K562 (cell line): ENCODE data around the gene MOGAT2. TPM values are rescaled to one million over a fixed set of nuclear protein-coding genes. Genes with fewer than 3 reads are reported as not detected.

Source experiments
- ATAC-seq: fragments of 200-7000 bp; cut with Tn5 transposase; 3 replicates; pipeline ENCODE4 v1.9.1; 2020; ENCODE audit warnings: moderate library complexity
- BruUV-seq: library from RNA; stranded (reverse); fragments of 400-500 nt; replicated peaks from 2 replicates; lab custom pipeline; 2021; lab: Mats Ljungman, UMichigan
- CTCF ChIA-PET: fragments of 300-600 bp; formaldehyde crosslinking; extraction: SDS; loops from one replicate; lab custom pipeline; 2021; ENCODE audit warnings: low intra/inter-chr PET ratio; lab: Yijun Ruan, JAX
- POLR2A ChIA-PET: fragments of 300-600, 350-650 bp; sonication (Branson Sonifier 250); formaldehyde crosslinking; extraction: SDS; loops from one replicate; lab custom pipeline; 2021; ENCODE audit warnings: antibody characterized with exemption, inconsistent platforms; lab: Yijun Ruan, JAX
- DNase-seq, 4 experiments: peaks; one replicate each; pipeline versions ENCODE4 v3.0.0 to v3.0.0-alpha.2; 2011 to 2018; ENCODE audit warnings: low spot score in 3 of 4, mixed read lengths in 3 of 4; ENCODE audit errors: extremely low read depth in 1 of 4
- FAIRE-seq: peaks from 2 replicates; lab custom pipeline; 2011; peaks lifted over from hg19 to GRCh38; lab: Jason Lieb, UNC
- H2AFZ ChIP-seq: 2 replicates; pipeline ENCODE4 v1.6.0; 2011; ENCODE audit warnings: low read depth, low read length, control low read depth, inconsistent platforms
- H3K27ac ChIP-seq: fragments of 200-600 bp; 3 replicates; pipeline ENCODE4 v1.8.0; 2011; ENCODE audit warnings: low read depth, mild to moderate bottlenecking, control low read depth, inconsistent platforms, low read length, moderate library complexity, mixed read lengths; ENCODE audit errors: extremely low read depth
- H3K27me3 ChIP-seq, 2 experiments: fragments of 300-600 bp in 1 of 2; 2 replicates in 1 of 2; 3 replicates in 1 of 2; pipeline versions ENCODE4 v1.6.0 to v1.8.0; 2011; ENCODE audit warnings: inconsistent platforms in 2 of 2, low read length in 2 of 2, mild to moderate bottlenecking in 1 of 2, mixed read lengths in 1 of 2, moderate library complexity in 1 of 2; ENCODE audit not compliant: control insufficient read depth in 2 of 2, insufficient read depth in 2 of 2
- H3K36me3 ChIP-seq: fragments of 300-600 bp; 3 replicates; pipeline ENCODE4 v1.8.0; 2011; ENCODE audit warnings: mild to moderate bottlenecking, low read length, inconsistent platforms; ENCODE audit not compliant: control insufficient read depth, insufficient read depth
- H3K4me1 ChIP-seq, 2 experiments: fragments of 200-600 bp in 1 of 2; replicated peaks in 1 of 2; 2 replicates in 1 of 2; 3 replicates in 1 of 2; pipeline versions ENCODE4 v1.5.1 to v1.8.0; 2011; ENCODE audit warnings: inconsistent platforms in 2 of 2, low read length in 2 of 2, mild to moderate bottlenecking in 1 of 2, mixed read lengths in 1 of 2, moderate library complexity in 1 of 2; ENCODE audit not compliant: control insufficient read depth in 2 of 2, insufficient read depth in 2 of 2
- H3K4me2 ChIP-seq: 2 replicates; pipeline ENCODE4 v1.6.1; 2011; ENCODE audit warnings: low read length, control low read depth, inconsistent platforms, mixed read lengths; ENCODE audit not compliant: insufficient read depth
- H3K4me3 ChIP-seq: fragments of 200-600 bp; sonication (generic), shearing (Covaris generic); 2 replicates; pipeline ENCODE4 v1.5.1; 2016; ENCODE audit warnings: control low read depth, inconsistent platforms
- H3K79me2 ChIP-seq: fragments of 200-600 bp; 3 replicates; pipeline ENCODE4 v1.8.0; 2011; ENCODE audit warnings: low read length, inconsistent platforms; ENCODE audit not compliant: control insufficient read depth, insufficient read depth
- H3K9ac ChIP-seq, 2 experiments: 2 replicates each; pipeline versions ENCODE4 v1.6.0 to v1.6.1; 2011; ENCODE audit warnings: low read depth in 2 of 2, low read length in 2 of 2, control low read depth in 1 of 2, inconsistent platforms in 1 of 2, mild to moderate bottlenecking in 1 of 2, mixed read lengths in 1 of 2; ENCODE audit not compliant: insufficient read depth in 1 of 2
- H3K9me1 ChIP-seq: one replicate; pipeline ENCODE4 v1.6.0; 2011; ENCODE audit warnings: inconsistent platforms, mild to moderate bottlenecking, low read length, moderate library complexity; ENCODE audit not compliant: control insufficient read depth, insufficient read depth
- H3K9me3 ChIP-seq: replicated peaks from 2 replicates; pipeline ENCODE4 v1.5.1; 2011; ENCODE audit warnings: low read depth, low read length, inconsistent platforms; ENCODE audit not compliant: control insufficient read depth, insufficient read depth
- H4K20me1 ChIP-seq: replicated peaks from 2 replicates; pipeline ENCODE4 v1.6.1; 2011; ENCODE audit warnings: low read length, inconsistent platforms, mixed read lengths; ENCODE audit not compliant: control insufficient read depth, insufficient read depth
- ADNP ChIP-seq: fragments of 200-800 bp; sonication (Bioruptor generic); IDR thresholded peaks from 2 replicates; pipeline ENCODE4 v1.6.1; 2016; ENCODE audit warnings: missing genetic modification characterization, missing compliant biosample characterization
- ARNT ChIP-seq, 2 experiments: fragments of 450-650 bp; IDR thresholded peaks; 2 replicates each; pipeline ENCODE4 v1.6.1; 2016; ENCODE audit warnings: mild to moderate bottlenecking in 1 of 2
- BRD4 ChIP-seq: fragments of 200-600 bp; sonication (generic); IDR thresholded peaks from 2 replicates; pipeline ENCODE4 v1.6.1; 2017; ENCODE audit warnings: inconsistent platforms
- EGR1 ChIP-seq: fragments of 450-650 bp; conservative IDR thresholded peaks from 2 replicates; pipeline ENCODE4 v1.6.1; 2017; ENCODE audit warnings: mild to moderate bottlenecking
- ELF4 ChIP-seq: fragments of 450-650 bp; formaldehyde crosslinking; IDR thresholded peaks from 2 replicates; pipeline ENCODE4 v1.4.0; 2022; ENCODE audit warnings: missing genetic modification characterization
- ETS2 ChIP-seq: IDR thresholded peaks from 2 replicates; pipeline ENCODE4 v1.6.1; 2016; ENCODE audit warnings: borderline replicate concordance, missing genetic modification characterization, mild to moderate bottlenecking, moderate library complexity, missing compliant biosample characterization; ENCODE audit not compliant: poor library complexity, severe bottlenecking
- ETV5 ChIP-seq: sonication (generic); formaldehyde crosslinking; IDR thresholded peaks from 2 replicates; pipeline ENCODE4 v1.4.0; 2020; ENCODE audit warnings: low read depth, mild to moderate bottlenecking, missing genetic modification reagents
- EZH2 ChIP-seq: IDR thresholded peaks from 2 replicates; pipeline ENCODE4 v1.6.1; 2012; ENCODE audit warnings: low read depth, mild to moderate bottlenecking, inconsistent platforms, low read length, borderline replicate concordance
- ID3 ChIP-seq, 2 experiments: fragments of 250-450 bp in 1 of 2; fragments of 450-650 bp in 1 of 2; sonication (Bioruptor Pico) in 1 of 2; IDR thresholded peaks; 2 replicates each; pipeline versions ENCODE4 v1.6.1 to v1.8.0; 2016 to 2021; ENCODE audit warnings: mild to moderate bottlenecking in 2 of 2, moderate library complexity in 2 of 2, missing compliant biosample characterization in 1 of 2, missing genetic modification characterization in 1 of 2
- L3MBTL2 ChIP-seq: fragments of 450-650 bp; IDR thresholded peaks from 2 replicates; pipeline ENCODE4 v1.6.1; 2016; ENCODE audit warnings: mild to moderate bottlenecking, moderate library complexity
- NFE2 ChIP-seq: IDR thresholded peaks from 2 replicates; pipeline ENCODE4 v1.6.1; 2014; ENCODE audit warnings: antibody characterized with exemption, low read depth
- NFIX ChIP-seq: fragments of 250-450 bp; sonication (Bioruptor Pico); IDR thresholded peaks from 2 replicates; pipeline ENCODE4 v1.4.0; 2020; ENCODE audit warnings: low read depth, mild to moderate bottlenecking, moderate library complexity
- NR2C1 ChIP-seq, 2 experiments: fragments of 450-650 bp; IDR thresholded peaks; 2 replicates each; pipeline ENCODE4 v1.6.1; 2017; ENCODE audit warnings: mild to moderate bottlenecking in 2 of 2, antibody characterized with exemption in 1 of 2, inconsistent platforms in 1 of 2, missing compliant biosample characterization in 1 of 2, missing genetic modification characterization in 1 of 2
- PML ChIP-seq: IDR thresholded peaks from 2 replicates; pipeline ENCODE4 v1.6.1; 2012; ENCODE audit warnings: low read length, inconsistent platforms
- POLR2H ChIP-seq: IDR thresholded peaks from 2 replicates; pipeline ENCODE4 v1.6.1; 2016; ENCODE audit warnings: missing genetic modification characterization, low read depth, mild to moderate bottlenecking, control low read depth, missing compliant biosample characterization, moderate library complexity
- POU5F1 ChIP-seq: fragments of 150-350 bp; IDR thresholded peaks from 2 replicates; pipeline ENCODE4 v1.6.1; 2014; ENCODE audit warnings: borderline replicate concordance, low read length, low read depth, mild to moderate bottlenecking; ENCODE audit not compliant: partially characterized antibody
- STAG1 ChIP-seq: sonication (generic); formaldehyde crosslinking; IDR thresholded peaks from 2 replicates; pipeline ENCODE4 v1.5.0; 2020; ENCODE audit warnings: missing genetic modification reagents, borderline replicate concordance
- ZBTB8A ChIP-seq: fragments of 450-650 bp; IDR thresholded peaks from 2 replicates; pipeline ENCODE4 v1.6.1; 2018; ENCODE audit warnings: mild to moderate bottlenecking, moderate library complexity; ENCODE audit not compliant: partially characterized antibody
- ZNF316 ChIP-seq: fragments of 450-650 bp; IDR thresholded peaks from 2 replicates; pipeline ENCODE4 v1.6.1; 2016
- ZNF384 ChIP-seq: IDR thresholded peaks from 2 replicates; pipeline ENCODE4 v1.6.1; 2012; ENCODE audit warnings: low read depth, low read length, improper control_type of control experiment
- WGBS: fragments of 100-300 bp; shearing (Covaris generic); methylation state at CpG from one replicate; pipeline ENCODE4 v1.1.6; 2016; ENCODE audit warnings: low coverage, mixed read lengths; ENCODE audit not compliant: insufficient coverage; ENCODE audit errors: missing lambda C conversion rate; 5-methylcytosine and 5-hydroxymethylcytosine counted together
- in situ Hi-C: fragments of 300-500 bp; cut with MboI; formaldehyde crosslinking; loops from 4 replicates; pipeline ENCODE4 v1.15.0; 2018; ENCODE audit warnings: inconsistent platforms, mixed read lengths
- intact Hi-C: fragments of 100-400 bp; cut with micrococcal nuclease; formaldehyde crosslinking; loops from 2 replicates; pipeline ENCODE4 v1.14.2; 2022
- polyA plus RNA-seq, 8 experiments: library from polyadenylated mRNA; depleted of rRNA in 4 of 8; stranded (reverse) in 5 of 8; unstranded in 3 of 8; fragments of >200 nt; fragmentation: Nextera tagmentation in 2 of 8; fragmentation: Illumina TruSeq in 1 of 8; extraction: Ambion mirVana in 2 of 8; extraction: Trizol in 1 of 8; gene quantifications; 2 replicates each; pipeline versions ENCODE4 v1.2.1 to v1.2.3, GENCODE V29; 2011 to 2014; ENCODE audit warnings: inconsistent platforms in 1 of 8, missing spikeins in 1 of 8
- total RNA-seq, 7 experiments: library from RNA; depleted of rRNA in 6 of 7; stranded (reverse); fragments of >200 nt in 6 of 7; fragmentation: Illumina TruSeq in 2 of 7; extraction: Trizol in 2 of 7; gene quantifications; 2 replicates each; pipeline versions ENCODE4 v1.2.1 to v1.2.3, GENCODE V29; 2011 to 2021; ENCODE audit warnings: low replicate concordance in 1 of 7

MOGAT2 gene
- total and polyA plus RNA-seq, 9 of the 15 experiments (the other 6 are each of a cell fraction or from before 2014, with no cell fraction given), result 0.09 TPM; not detected in 7

- H3K4me1 ChIP-seq, result peaks cover 3 to 6% of the 10 kb centered on the region in 2 experiments; a peak in 2 of 5 replicates
- POLR2A ChIA-PET, result interaction anchor here (1.0 kb wide), 1 partner anchor 13 kb away, joined by 3 read pairs; no protein-coding TSS in a partner anchor
- CTCF ChIA-PET, result interaction anchor here (2.2 kb wide), 1 partner anchor 46 kb away, joined by 10 read pairs; the partner anchor contains the start of gene DGAT2
- no peak overlapping the region for H3K27ac ChIP-seq
- H3K4me3 ChIP-seq, result no peak overlapping the region
- intact Hi-C loops, result loop anchor here (10.0 kb wide), 1 partner anchor 433 kb away; no protein-coding TSS in a partner anchor
- in situ Hi-C loops, result loop anchor here (10.0 kb wide), 1 partner anchor 143 kb away; no protein-coding TSS in a partner anchor
- no peaks in the 10 kb centered on the region for H3K79me2 ChIP-seq
- H3K36me3 ChIP-seq, result no peaks in the 10 kb centered on the region
- TF ChIP-seq ARNT (IDR thresholded peaks at IDR 0.05) (no peak), L3MBTL2 (no peak), POU5F1 (no peak), ETS2 (no peak), NFE2 (no peak), EGR1 (no peak), PML (no peak), EZH2 (no peak), ETV5 (CRISPR knock-in tag) (no peak), ID3 (CRISPR knock-in tag; IDR thresholded peaks at IDR 0.05) (no peak), ID3 (tag; IDR thresholded peaks at IDR 0.05) (no peak), STAG1 (CRISPR knock-in tag) (no peak), POLR2H (tag) (no peak), BRD4 (no peak), ZBTB8A (no peak), NFIX (CRISPR knock-in tag) (no peak), ZNF384 (no peak), ZNF316 (no peak), ADNP (tag) (no peak), NR2C1 (IDR thresholded peaks at IDR 0.05) (no peak), NR2C1 (tag; IDR thresholded peaks at IDR 0.05) (no peak), ELF4 (CRISPR knock-in tag) (no peak)
- no TSS peak for BruUV-seq
- ATAC-seq, result no peak
- no peak overlapping the region for H3K4me2 ChIP-seq
- peak overlapping the region in 1 of 2 experiments; percentile 54; a peak in 2 of 4 replicates for H3K9ac ChIP-seq
- 50% methylated on average over 14 of the region's 14 CpGs for WGBS
- DNase-seq, result no peak
- H3K9me3 ChIP-seq, result no peaks in the 10 kb centered on the region
- H3K9me1 ChIP-seq, result no peaks in the 10 kb centered on the region
- FAIRE-seq, result no peak
- peak overlapping the region; percentile 33; the same call in 1 of the 2 replicates for H2AFZ ChIP-seq
- H4K20me1 ChIP-seq, result no peaks in the 10 kb centered on the region
- peaks cover 0 to 11% of the 10 kb centered on the region in 2 experiments; a peak in 2 of 5 replicates for H3K27me3 ChIP-seq
Measured at GRCh38 chr11:75721852-75722668, 4.4 kb downstream of the MOGAT2 start.
